OCI-LY3 (cell line): Measurements from ENCODE around the gene FAAP100.

Experiments used
- H2AFZ ChIP-seq: fragments of 200-600, 300-600 bp; shearing (Covaris generic); 2 replicates; pipeline ENCODE4 v1.6.0; 2014; ENCODE audit warnings: antibody characterized with exemption, low read depth, low read length
- H3K27ac ChIP-seq: fragments of 200-600, 300-600 bp; sonication (generic); 2 replicates; pipeline ENCODE4 v1.5.1; 2014; ENCODE audit warnings: mild to moderate bottlenecking, low read length, moderate library complexity, mixed read lengths
- H3K27me3 ChIP-seq: fragments of 200-600, 300-600 bp; sonication (generic); 2 replicates; pipeline ENCODE4 v1.6.1; 2014; ENCODE audit warnings: low read depth, low read length, mixed read lengths
- H3K36me3 ChIP-seq: fragments of 200-600, 300-600 bp; sonication (generic); replicated peaks from 2 replicates; pipeline ENCODE3; 2014; ENCODE audit warnings: low read depth, low read length, mixed read lengths
- H3K4me1 ChIP-seq: fragments of 300-600, 200-600 bp; sonication (generic); 2 replicates; pipeline ENCODE4 v1.6.1; 2014; ENCODE audit warnings: low read length, mixed read lengths
- H3K4me2 ChIP-seq: fragments of 200-600, 300-600 bp; sonication (generic); 2 replicates; pipeline ENCODE4 v1.6.1; 2014; ENCODE audit warnings: low read length, mixed read lengths
- H3K4me3 ChIP-seq: fragments of 300-600, 200-600 bp; sonication (generic); 2 replicates; pipeline ENCODE4 v1.5.1; 2014; ENCODE audit warnings: antibody characterized with exemption, mild to moderate bottlenecking, low read length, moderate library complexity
- H3K79me2 ChIP-seq: fragments of 300-600, 200-600 bp; shearing (Covaris generic); 2 replicates; pipeline ENCODE4 v1.6.1; 2014; ENCODE audit warnings: mild to moderate bottlenecking, low read length, mixed read lengths
- H3K9ac ChIP-seq: fragments of 300-600, 200-600 bp; shearing (Covaris generic); 2 replicates; pipeline ENCODE4 v1.6.0; 2014; ENCODE audit warnings: mild to moderate bottlenecking, low read length, moderate library complexity
- H3K9me3 ChIP-seq: fragments of 200-600, 300-600 bp; shearing (Covaris generic); 2 replicates; pipeline ENCODE4 v1.6.1; 2014; ENCODE audit warnings: low read length, mixed read lengths; ENCODE audit not compliant: insufficient read depth
- H4K20me1 ChIP-seq: fragments of 200-600, 300-600 bp; sonication (generic); 2 replicates; pipeline ENCODE4 v1.6.1; 2016; ENCODE audit warnings: low read length, mixed read lengths; ENCODE audit not compliant: insufficient read depth
- CTCF ChIP-seq: fragments of 200-600, 300-600 bp; sonication (generic); IDR thresholded peaks from 2 replicates; pipeline ENCODE4 v1.5.1; 2014; ENCODE audit warnings: antibody characterized with exemption, low read length, low read depth
- EZH2phosphoT487 ChIP-seq: fragments of 200-600 bp; shearing (Covaris generic); IDR thresholded peaks from 2 replicates; pipeline ENCODE4 v1.6.1; 2018; ENCODE audit warnings: antibody characterized with exemption, mixed run types, low read depth

FAAP100 gene

DNA sequence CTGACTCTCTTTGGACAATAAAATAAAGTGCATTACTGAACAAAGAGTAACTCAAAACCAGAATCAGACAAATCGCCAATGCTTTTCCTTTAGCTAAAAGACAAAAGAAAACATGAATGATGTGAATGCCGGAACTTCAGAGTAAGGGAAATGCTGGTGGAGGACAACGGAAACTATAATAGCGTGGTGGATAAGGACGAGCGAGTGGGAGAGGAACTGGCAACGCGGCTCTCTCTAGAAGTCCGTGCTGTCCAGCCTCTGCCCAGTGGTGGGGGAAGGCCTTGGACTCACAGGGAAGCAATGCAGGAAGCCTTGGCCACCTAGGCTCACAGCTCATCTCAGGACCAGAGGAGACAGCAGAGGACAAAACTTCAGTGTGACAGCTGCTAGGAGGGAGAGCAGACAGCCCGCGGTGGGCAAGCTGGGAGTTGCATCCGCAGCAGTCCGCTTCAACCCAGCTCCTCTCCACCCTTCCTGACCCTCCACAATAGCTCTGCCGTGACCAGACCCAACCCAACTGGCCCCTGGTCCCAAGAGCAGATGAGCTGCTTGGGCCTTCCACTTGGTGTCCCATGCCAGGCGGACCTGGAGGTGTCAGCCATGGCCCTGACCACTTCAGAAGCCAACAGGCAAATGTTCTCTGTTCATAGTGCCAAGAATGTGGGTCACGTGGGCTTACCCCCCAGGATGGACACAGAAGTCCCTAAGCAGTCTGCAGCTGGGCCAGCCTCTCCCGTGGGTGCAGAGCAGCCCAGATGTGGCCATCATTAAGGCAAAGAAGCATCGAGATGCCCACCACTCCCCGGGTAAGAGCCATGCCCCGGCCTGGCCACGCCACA, 5.3 kb upstream of the FAAP100 start:
- peaks cover 22% of the 10 kb centered on the region for H3K4me1 ChIP-seq
- no peak overlapping the region for H3K27ac ChIP-seq
- H3K4me2 ChIP-seq, result no peak overlapping the region
- TF ChIP-seq EZH2phosphoT487 (no peak), CTCF (no peak)
- no peak overlapping the region for H2AFZ ChIP-seq
- H3K79me2 ChIP-seq, result no peaks in the 10 kb centered on the region
- H3K27me3 ChIP-seq, result no peaks in the 10 kb centered on the region
- H3K9ac ChIP-seq, result no peak overlapping the region
- no peak overlapping the region for H3K4me3 ChIP-seq
- H3K9me3 ChIP-seq, result no peaks in the 10 kb centered on the region
- H4K20me1 ChIP-seq, result no peaks in the 10 kb centered on the region
- peaks cover 18% of the 10 kb centered on the region for H3K36me3 ChIP-seq

DNA sequence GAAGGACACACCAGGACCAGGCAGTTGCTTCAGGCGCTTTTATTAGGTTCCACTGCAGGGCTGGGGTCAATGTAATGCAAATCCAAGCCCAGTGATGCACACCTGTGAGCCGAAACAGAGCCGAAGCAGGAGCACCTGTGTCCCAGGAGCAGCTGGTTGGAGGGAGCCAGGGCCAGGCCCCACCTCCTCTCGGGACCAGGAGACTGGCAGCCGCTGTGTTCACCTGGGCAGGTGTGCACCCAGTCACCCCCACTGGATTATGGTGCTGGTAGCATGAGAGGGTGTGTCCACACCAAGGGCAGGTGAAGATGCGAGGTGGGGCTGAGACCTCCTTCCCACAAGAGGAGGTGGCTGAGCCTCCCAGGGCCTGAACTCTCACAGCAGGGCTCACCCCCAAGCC, 4.7 kb upstream of the FAAP100 start:
- no peak overlapping the region for H3K9ac ChIP-seq
- no peaks in the 10 kb centered on the region for H4K20me1 ChIP-seq
- no peak overlapping the region for H3K4me2 ChIP-seq
- H3K79me2 ChIP-seq, result peaks cover 3% of the 10 kb centered on the region; the same call in 1 of the 2 replicates
- H3K36me3 ChIP-seq, result peaks cover 18% of the 10 kb centered on the region
- H3K9me3 ChIP-seq, result no peaks in the 10 kb centered on the region
- no peak overlapping the region for H3K27ac ChIP-seq
- H3K4me3 ChIP-seq, result no peak overlapping the region
- H3K27me3 ChIP-seq, result no peaks in the 10 kb centered on the region
- H3K4me1 ChIP-seq, result peaks cover 22% of the 10 kb centered on the region
- TF ChIP-seq EZH2phosphoT487, result no peak
- TF ChIP-seq CTCF, result no peak
- no peak overlapping the region for H2AFZ ChIP-seq

GRCh38 chr17:81556175-81556691, 4.1 kb upstream of the FAAP100 start:
- Histone ChIP-seq H3K9me3 (no peaks in the 10 kb centered on the region), H4K20me1 (no peaks in the 10 kb centered on the region), H3K4me2 (no peak overlapping the region), H3K27me3 (no peaks in the 10 kb centered on the region), H3K4me1 (peaks cover 18% of the 10 kb centered on the region), H3K36me3 (peaks cover 13% of the 10 kb centered on the region), H3K79me2 (peaks cover 9% of the 10 kb centered on the region), H3K9ac (no peak overlapping the region), H3K4me3 (no peak overlapping the region), H3K27ac (no peak overlapping the region), H2AFZ (no peak overlapping the region)
- no peak for TF ChIP-seq EZH2phosphoT487
- no peak for TF ChIP-seq CTCF

- peaks cover 17% of the 10 kb centered on the region for H3K36me3 ChIP-seq
- peak overlapping the region; percentile 81 for H3K9ac ChIP-seq
Observed at GRCh38 chr17:81553616-81554181, 1.5 kb upstream of the FAAP100 start.

More at GRCh38 chr17:81553616-81554181, 1.5 kb upstream of the FAAP100 start:
- Histone ChIP-seq H3K9me3 (no peaks in the 10 kb centered on the region), H3K27me3 (no peaks in the 10 kb centered on the region), H3K4me1 (peaks cover 15% of the 10 kb centered on the region), H4K20me1 (no peaks in the 10 kb centered on the region), H3K27ac (peak overlapping the region; percentile 66), H3K79me2 (peaks cover 20% of the 10 kb centered on the region), H2AFZ (no peak overlapping the region), H3K4me2 (peak overlapping the region; percentile 94), H3K4me3 (peak overlapping the region; percentile 83)
- TF ChIP-seq CTCF (no peak), EZH2phosphoT487 (no peak)
